SKM-1 (cell line): ENCODE measurements around the gene VCP.

ENCODE experiments used
- DNase-seq: peaks from one replicate; lab custom pipeline; 2025; ENCODE audit not compliant: unreplicated experiment; lab: John Stamatoyannopoulos, UW

Gene VCP

DNA sequence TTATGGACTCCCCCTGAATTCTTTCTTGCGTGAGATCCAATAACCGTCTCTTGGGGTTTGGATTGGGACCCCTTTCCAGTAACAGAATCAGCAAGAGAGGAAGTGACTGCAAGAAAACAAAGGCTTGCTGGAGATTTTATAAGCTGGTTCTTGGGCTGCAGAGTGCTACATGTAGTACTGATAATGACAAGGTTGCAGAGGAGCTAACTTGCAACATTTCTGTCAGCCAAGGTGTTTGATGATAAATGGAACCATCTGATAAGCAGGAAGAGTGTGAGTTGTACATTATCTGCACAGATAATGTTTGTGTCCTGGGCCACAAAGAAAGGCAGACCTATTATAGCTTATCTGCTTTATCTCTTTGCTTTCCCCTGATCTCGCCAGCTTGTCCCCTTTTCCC, 45.8 kb downstream of the VCP start:
- no peak for DNase-seq

DNA sequence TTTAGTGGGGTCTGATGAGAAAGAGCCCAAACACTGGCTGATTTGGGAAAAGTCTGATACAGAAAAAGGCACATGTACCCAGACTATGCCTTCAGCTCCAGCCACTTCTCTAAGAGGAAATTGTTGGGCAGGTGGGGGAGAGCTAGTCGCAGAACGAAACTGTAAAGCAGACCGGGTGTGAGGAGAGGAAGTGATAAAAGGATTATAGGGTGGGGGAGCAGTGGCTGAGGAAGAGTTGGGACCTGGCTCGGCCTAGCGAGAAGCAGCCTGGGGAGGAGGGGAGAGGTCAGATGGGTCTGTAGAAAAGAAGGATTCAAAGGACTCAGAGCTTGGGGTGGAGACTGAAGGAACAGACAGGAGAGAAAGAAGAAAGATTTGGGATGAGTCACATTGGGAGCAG, 49.0 kb downstream of the VCP start:
- peak; percentile 52 for DNase-seq

DNA sequence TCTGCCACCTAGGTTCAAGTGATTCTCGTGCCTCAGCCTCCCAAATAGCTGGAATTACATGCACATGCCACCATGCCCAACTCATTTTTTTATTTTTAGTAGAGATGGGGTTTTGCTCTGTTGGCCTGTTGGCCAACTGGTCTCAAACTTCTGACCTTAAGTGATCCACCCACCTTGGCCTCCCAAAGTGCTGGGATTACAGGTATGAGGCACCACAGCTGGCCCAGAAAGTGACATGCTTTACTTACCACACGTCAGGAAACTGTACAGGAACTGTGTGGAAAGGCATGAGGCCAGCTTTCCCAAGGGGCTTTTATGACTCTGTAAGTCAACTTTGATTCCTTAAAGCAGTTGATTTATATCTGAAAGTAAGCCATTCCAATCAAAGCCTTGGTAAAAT, 57.9 kb downstream of the VCP start:
- DNase-seq, result no peak

- no peak for DNase-seq
Measured at GRCh38 chr9:35010351-35010958, 62.0 kb downstream of the VCP start.
